B cell (primary cell): ENCODE data around the gene STAP1. TPM values are rescaled to one million over a fixed set of nuclear protein-coding genes. Genes with fewer than 3 reads are reported as not detected.

ENCODE experiments used
- ATAC-seq: fragments of 200-7000 bp; cut with Tn5 transposase; one replicate; pipeline ENCODE4 v1.10.0; 2021; ENCODE audit warnings: low read depth, mild to moderate bottlenecking, moderate number of reproducible peaks, moderate library complexity
- CTCF ChIA-PET: fragments of 350-600 bp; sonication (Branson Sonifier 250); formaldehyde crosslinking; loops from one replicate; lab custom pipeline; 2021; ENCODE audit warnings: antibody characterized with exemption, inconsistent platforms; lab: Charles Lee
- POLR2A ChIA-PET: fragments of 350-600 bp; sonication (Branson Sonifier 250); formaldehyde crosslinking; loops from one replicate; lab custom pipeline; 2021; ENCODE audit warnings: antibody characterized with exemption; lab: Charles Lee
- DNase-seq: peaks from one replicate; pipeline ENCODE4 v3.0.0; 2013
- H2AFZ ChIP-seq: 2 replicates; pipeline ENCODE4 v1.6.1; 2012; ENCODE audit warnings: mild to moderate bottlenecking, low read depth, low read length; ENCODE audit not compliant: insufficient read depth, poor library complexity, severe bottlenecking
- H3K27ac ChIP-seq, 2 donors: 1 replicate in 1 of 2; 2 replicates in 1 of 2; pipeline ENCODE4 v1.5.1; 2012 to 2013; ENCODE audit warnings: low read length in 2 of 2, mild to moderate bottlenecking in 2 of 2, moderate library complexity in 1 of 2
- H3K27me3 ChIP-seq, 4 experiments: fragments of 200-600 bp in 1 of 4; sonication (generic) in 1 of 4; replicated peaks in 1 of 4; 1 replicate in 2 of 4; 2 replicates in 2 of 4; pipeline versions ENCODE4 v1.6.1 to v1.7.0; 2013 to 2016; ENCODE audit warnings: low read length in 3 of 4, mild to moderate bottlenecking in 2 of 4, mixed read lengths in 1 of 4, moderate library complexity in 1 of 4; ENCODE audit not compliant: insufficient read depth in 4 of 4, control insufficient read depth in 3 of 4; ENCODE audit errors: control extremely low read depth in 1 of 4
- H3K36me3 ChIP-seq, 2 experiments: replicated peaks in 1 of 2; 1 replicate in 1 of 2; 2 replicates in 1 of 2; pipeline versions ENCODE4 v1.6.1 to v1.7.1; 2013; ENCODE audit warnings: low read length in 1 of 2; ENCODE audit not compliant: insufficient read depth in 2 of 2, control insufficient read depth in 1 of 2; ENCODE audit errors: control extremely low read depth in 1 of 2, extremely low read depth in 1 of 2
- H3K4me1 ChIP-seq, 2 donors: fragments of 200-600 bp in 1 of 2; sonication (generic) in 1 of 2; 1 replicate in 1 of 2; 2 replicates in 1 of 2; pipeline versions ENCODE4 v1.5.1 to v1.6.1; 2013 to 2017; ENCODE audit warnings: low read length in 2 of 2; ENCODE audit not compliant: control insufficient read depth in 2 of 2, insufficient read depth in 2 of 2
- H3K4me2 ChIP-seq: replicated peaks from 2 replicates; pipeline ENCODE3; 2012; ENCODE audit warnings: mild to moderate bottlenecking, low read depth, low read length; ENCODE audit not compliant: poor library complexity, severe bottlenecking
- H3K4me3 ChIP-seq, 5 experiments: fragments of 200-600 bp in 1 of 5; sonication (generic) in 1 of 5; 1 replicate in 3 of 5; 2 replicates in 2 of 5; pipeline versions ENCODE4 v1.5.1 to v1.7.0; 2011 to 2016; ENCODE audit warnings: low read length in 4 of 5, mild to moderate bottlenecking in 4 of 5, low read depth in 2 of 5, control low read depth in 1 of 5, moderate library complexity in 1 of 5; ENCODE audit not compliant: insufficient read depth in 1 of 5; ENCODE audit errors: control extremely low read depth in 1 of 5, extremely low read depth in 1 of 5
- H3K79me2 ChIP-seq: fragments of 200-600 bp; sonication (generic); one replicate; pipeline ENCODE4 v1.6.0; 2016; ENCODE audit warnings: low read length; ENCODE audit not compliant: control insufficient read depth, insufficient read depth
- H3K9ac ChIP-seq: fragments of 200-600 bp; sonication (generic); 2 replicates; pipeline ENCODE4 v1.6.1; 2017; ENCODE audit warnings: mild to moderate bottlenecking, low read length, moderate library complexity
- H3K9me3 ChIP-seq, 3 donors: one replicate each; pipeline versions ENCODE4 v1.6.1 to v1.7.1; 2013; ENCODE audit warnings: low read length in 2 of 3; ENCODE audit not compliant: control insufficient read depth in 2 of 3, insufficient read depth in 1 of 3; ENCODE audit errors: control extremely low read depth in 1 of 3
- H4K20me1 ChIP-seq: 2 replicates; pipeline ENCODE4 v1.6.0; 2012; ENCODE audit warnings: mild to moderate bottlenecking, low read length; ENCODE audit not compliant: insufficient read depth, control insufficient read depth, poor library complexity, severe bottlenecking
- H3K27ac Mint-ChIP-seq: one replicate; pipeline ENCODE4 v1.8.0; 2021; ENCODE audit warnings: mixed read lengths
- H3K27me3 Mint-ChIP-seq: one replicate; pipeline ENCODE4 v1.8.0; 2021; ENCODE audit warnings: mixed read lengths
- H3K4me1 Mint-ChIP-seq: one replicate; pipeline ENCODE4 v1.8.0; 2021; ENCODE audit warnings: mixed read lengths
- H3K4me3 Mint-ChIP-seq: one replicate; pipeline ENCODE4 v1.8.0; 2021; ENCODE audit warnings: mixed read lengths
- H3K9me3 Mint-ChIP-seq: one replicate; pipeline ENCODE4 v1.8.0; 2022; ENCODE audit warnings: mixed read lengths; ENCODE audit not compliant: insufficient read depth
- CTCF ChIP-seq: fragments of 200-600 bp; IDR thresholded peaks from one replicate; pipeline ENCODE4 v1.8.0; 2022; ENCODE audit warnings: antibody characterized with exemption, mild to moderate bottlenecking
- EZH2 ChIP-seq: IDR thresholded peaks from 2 replicates; pipeline ENCODE4 v1.6.1; 2012; ENCODE audit warnings: borderline replicate concordance, low read depth, mild to moderate bottlenecking, moderate library complexity, low read length; ENCODE audit not compliant: insufficient read depth, poor library complexity, severe bottlenecking
- WGBS: methylation state at CpG from one replicate; pipeline ENCODE4 v1.1.5; 2013; ENCODE audit warnings: missing lambda C conversion rate; ENCODE audit not compliant: insufficient coverage; 5-methylcytosine and 5-hydroxymethylcytosine counted together
- intact Hi-C: fragments of 100-400 bp; cut with micrococcal nuclease; formaldehyde crosslinking; loops from one replicate; pipeline ENCODE4 v1.10.0; 2022
- polyA plus RNA-seq: library from polyadenylated mRNA; depleted of rRNA; stranded (reverse); fragments of >200 nt; gene quantifications from 2 replicates; pipeline ENCODE4 v1.2.3, GENCODE V29; 2012
- total RNA-seq, 2 donors: library from RNA; stranded (reverse); fragments of 120-200 nt in 1 of 2; gene quantifications; 1 replicate in 1 of 2; 2 replicates in 1 of 2; pipeline versions ENCODE4 v1.2.3 to v1.2.4, GENCODE V29; 2013 to 2022

Gene STAP1
- total and polyA plus RNA-seq, 2 donors (not counting 1 experiment from before 2014, with no cell fraction given): 52.6 to 63.0 TPM

GRCh38 chr4:67604749-67605148 lies 46.2 kb downstream of the STAP1 start:
- H4K20me1 ChIP-seq: peaks cover 10% of the 10 kb centered on the region

GRCh38 chr4:67608027-67608426 lies 49.5 kb downstream of the STAP1 start:
- ATAC-seq (no peak), DNase-seq (no peak)
- H3K4me2 ChIP-seq: no peak overlapping the region
- peaks cover 4 to 15% (median 4%) of the 10 kb centered on the region in 3 donors for H3K9me3 ChIP-seq
- H3K4me1 ChIP-seq: no peaks in the 10 kb centered on the region
- peaks cover 9% of the 10 kb centered on the region for H3K79me2 ChIP-seq
- TF ChIP-seq CTCF (no peak), EZH2 (no peak)
- 100% methylated on average over 2 of the region's 4 CpGs for WGBS
- intact Hi-C loops: no loop called here
- H4K20me1 ChIP-seq: peaks cover 9% of the 10 kb centered on the region
- Mint-ChIP-seq H3K4me3 (no peak overlapping the region), H3K4me1 (peaks cover 14% of the 10 kb centered on the region), H3K9me3 (peaks cover 2% of the 10 kb centered on the region), H3K27ac (peak overlapping the region; percentile 37), H3K27me3 (no peaks in the 10 kb centered on the region)
- H3K36me3 ChIP-seq: peaks cover 13 to 44% of the 10 kb centered on the region in 2 experiments
- ChIA-PET CTCF (no interaction called here), POLR2A (no interaction called here)
- no peaks in the 10 kb centered on the region for H3K27me3 ChIP-seq
- no peak overlapping the region for H3K4me3 ChIP-seq
- H3K27ac ChIP-seq: peak overlapping the region in 1 of 2 donors; percentile 3
- no peak overlapping the region for H2AFZ ChIP-seq
- H3K9ac ChIP-seq: no peak overlapping the region

More at GRCh38 chr4:67604749-67605148, 46.2 kb downstream of the STAP1 start:
- 80% methylated on average over 1 of the region's 3 CpGs for WGBS
- Mint-ChIP-seq H3K9me3 (no peaks in the 10 kb centered on the region), H3K4me1 (peaks cover 24% of the 10 kb centered on the region), H3K27me3 (no peaks in the 10 kb centered on the region), H3K4me3 (no peak overlapping the region), H3K27ac (no peak overlapping the region)
- Histone ChIP-seq H3K79me2 (peaks cover 32% of the 10 kb centered on the region), H3K4me1 (no peaks in the 10 kb centered on the region), H3K9ac (no peak overlapping the region), H3K27me3 (no peaks in the 10 kb centered on the region), H2AFZ (no peak overlapping the region), H3K4me3 (no peak overlapping the region), H3K4me2 (no peak overlapping the region), H3K27ac (peak overlapping the region in 1 of 2 donors; percentile 23), H3K9me3 (peaks cover 0 to under 1% (median 0%) of the 10 kb centered on the region in 3 donors), H3K36me3 (peaks cover 12 to 66% of the 10 kb centered on the region in 2 experiments)
- DNase-seq: no peak
- TF ChIP-seq EZH2: no peak
- no peak for TF ChIP-seq CTCF
- intact Hi-C loops: no loop called here
- CTCF ChIA-PET: no interaction called here
- ATAC-seq: no peak
- POLR2A ChIA-PET: no interaction called here
